ENCODE results near the gene ARHGAP28.
"Not testable (repeated sequence)": the region's sequence is repeated elsewhere in the genome, so short reads cannot be mapped to it uniquely, and the experiment has no call there.

ARHGAP28 gene

DNA sequence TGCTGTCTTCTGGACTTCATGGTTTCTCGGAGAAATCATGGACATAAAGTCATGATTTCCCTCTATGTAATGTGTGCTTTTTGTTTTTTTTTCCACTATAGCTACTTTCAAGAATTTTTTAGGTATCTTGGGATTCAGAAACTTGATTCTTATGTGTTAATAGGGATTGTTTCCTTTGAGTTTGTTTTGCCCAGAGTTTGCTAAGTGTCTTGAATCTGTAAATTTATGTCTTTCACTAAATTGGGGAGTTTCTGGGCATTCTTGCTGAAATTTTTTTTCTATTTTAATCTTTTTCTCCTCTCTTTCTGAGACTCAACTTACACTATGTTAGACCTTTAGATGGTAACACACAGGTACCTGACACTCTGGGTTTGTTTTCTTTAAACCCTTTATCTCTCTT is 205.3 kb downstream of the ARHGAP28 start:
- H3K4me3 ChIP-seq (ENCODE audit: low read depth, low read length) = no peak overlapping the region
- no peak for DNase-seq (ENCODE audit: low read depth)
- TF ChIP-seq, protein P1, sequence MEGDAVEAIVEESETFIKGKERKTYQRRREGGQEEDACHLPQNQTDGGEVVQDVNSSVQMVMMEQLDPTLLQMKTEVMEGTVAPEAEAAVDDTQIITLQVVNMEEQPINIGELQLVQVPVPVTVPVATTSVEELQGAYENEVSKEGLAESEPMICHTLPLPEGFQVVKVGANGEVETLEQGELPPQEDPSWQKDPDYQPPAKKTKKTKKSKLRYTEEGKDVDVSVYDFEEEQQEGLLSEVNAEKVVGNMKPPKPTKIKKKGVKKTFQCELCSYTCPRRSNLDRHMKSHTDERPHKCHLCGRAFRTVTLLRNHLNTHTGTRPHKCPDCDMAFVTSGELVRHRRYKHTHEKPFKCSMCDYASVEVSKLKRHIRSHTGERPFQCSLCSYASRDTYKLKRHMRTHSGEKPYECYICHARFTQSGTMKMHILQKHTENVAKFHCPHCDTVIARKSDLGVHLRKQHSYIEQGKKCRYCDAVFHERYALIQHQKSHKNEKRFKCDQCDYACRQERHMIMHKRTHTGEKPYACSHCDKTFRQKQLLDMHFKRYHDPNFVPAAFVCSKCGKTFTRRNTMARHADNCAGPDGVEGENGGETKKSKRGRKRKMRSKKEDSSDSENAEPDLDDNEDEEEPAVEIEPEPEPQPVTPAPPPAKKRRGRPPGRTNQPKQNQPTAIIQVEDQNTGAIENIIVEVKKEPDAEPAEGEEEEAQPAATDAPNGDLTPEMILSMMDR (IDR thresholded peaks at IDR 0.05; ENCODE audit: insufficient read depth, low read depth, low read length, missing control alignments) = no peak

DNA sequence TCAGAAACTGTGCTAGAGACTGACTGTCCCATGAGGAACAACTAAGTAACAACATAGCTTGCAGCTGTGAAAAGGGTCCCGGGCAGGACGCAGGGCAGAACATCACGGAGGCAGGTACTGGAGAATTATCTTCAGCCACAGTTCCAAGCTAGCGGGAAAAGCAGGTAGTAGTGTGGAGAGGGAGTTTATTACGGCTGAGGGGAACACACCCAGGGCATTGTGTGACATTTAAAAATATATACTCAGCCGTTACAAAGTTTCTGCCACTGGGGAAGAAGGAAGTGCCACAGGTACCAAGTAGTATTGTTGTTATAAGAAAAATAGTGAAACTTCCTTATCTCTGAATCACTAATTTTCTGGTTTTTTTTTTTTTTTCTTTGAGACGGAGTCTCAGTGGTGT is 208.5 kb downstream of the ARHGAP28 start:
- DNase-seq (ENCODE audit: low read depth) = no peak
- H3K4me3 ChIP-seq (ENCODE audit: low read depth, low read length) = no peak overlapping the region
- TF ChIP-seq, protein P1 (IDR thresholded peaks at IDR 0.05; ENCODE audit: insufficient read depth, low read depth, low read length, missing control alignments) = no peak

GRCh38 chr18:6938403-6938802 is 208.9 kb downstream of the ARHGAP28 start:
- not testable (repeated sequence) for DNase-seq (ENCODE audit: low read depth)

DNA sequence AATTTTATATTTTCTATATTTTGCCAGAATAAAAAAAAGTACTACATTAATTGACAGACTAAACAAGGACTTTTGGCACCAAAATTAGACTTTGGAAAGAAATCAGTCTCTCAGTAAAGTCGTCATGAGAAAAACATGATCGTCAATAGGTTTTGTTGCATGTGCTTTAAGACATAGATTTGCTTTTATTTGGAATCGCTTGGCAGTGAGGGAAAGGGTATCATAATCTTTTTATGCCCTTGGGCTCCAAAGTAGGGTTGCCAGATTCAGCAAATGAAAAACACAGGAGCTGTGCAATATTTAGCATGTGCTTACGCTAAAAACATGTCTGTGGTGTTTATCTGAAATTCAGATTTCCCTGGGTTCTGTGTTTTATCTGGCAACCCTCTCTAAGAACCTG is 210.5 kb downstream of the ARHGAP28 start:
- no peak for DNase-seq (ENCODE audit: low read depth)
- no peak overlapping the region for H3K4me3 ChIP-seq (ENCODE audit: low read depth, low read length)
- TF ChIP-seq, protein P1 (IDR thresholded peaks at IDR 0.05; ENCODE audit: insufficient read depth, low read depth, low read length, missing control alignments) = no peak

More at GRCh38 chr18:6938403-6938802, 208.9 kb downstream of the ARHGAP28 start:
- H3K4me3 ChIP-seq (ENCODE audit: low read depth, low read length) = not testable (repeated sequence)

GRCh38 chr18:6940451-6940850 is 210.9 kb downstream of the ARHGAP28 start:
- H3K4me3 ChIP-seq (ENCODE audit: low read depth, low read length) = no peak overlapping the region
- TF ChIP-seq, protein P1 (IDR thresholded peaks at IDR 0.05; ENCODE audit: insufficient read depth, low read depth, low read length, missing control alignments) = no peak
- DNase-seq (ENCODE audit: low read depth) = no peak

DNA sequence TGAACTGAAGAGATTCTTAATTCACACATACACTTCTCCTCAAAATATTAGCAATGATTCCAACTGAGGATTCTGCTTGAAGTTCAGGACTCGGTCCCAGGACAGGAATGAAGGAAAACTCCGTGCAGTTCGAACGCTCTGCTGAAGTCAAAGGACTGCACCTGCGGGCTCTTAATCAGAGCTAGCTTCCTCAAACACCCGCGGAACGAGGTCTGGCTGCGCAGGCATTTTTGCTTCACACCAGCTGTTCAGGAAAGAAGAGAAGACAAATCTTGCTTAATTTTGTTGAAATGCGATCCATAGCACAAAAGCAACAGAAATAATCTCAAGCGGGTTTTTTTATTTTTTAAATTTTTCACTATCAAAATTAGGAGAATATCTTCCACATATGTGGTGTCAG is 212.5 kb downstream of the ARHGAP28 start:
- TF ChIP-seq, protein P1 (IDR thresholded peaks at IDR 0.05; ENCODE audit: insufficient read depth, low read depth, low read length, missing control alignments) = no peak
- DNase-seq (ENCODE audit: low read depth) = no peak
- H3K4me3 ChIP-seq (ENCODE audit: low read depth, low read length) = no peak overlapping the region

GRCh38 chr18:6942742-6943141 is 213.2 kb downstream of the ARHGAP28 start:
- no peak overlapping the region for H3K4me3 ChIP-seq (ENCODE audit: low read depth, low read length)
- no peak for DNase-seq (ENCODE audit: low read depth)
- TF ChIP-seq, protein P1 (IDR thresholded peaks at IDR 0.05; ENCODE audit: insufficient read depth, low read depth, low read length, missing control alignments) = no peak
